ENCODE results near the gene WDR47. TPM values are rescaled to one million over a fixed set of nuclear protein-coding genes. Genes with fewer than 3 reads are reported as not detected.

WDR47 gene
- total and polyA plus RNA-seq, 2 of the 8 experiments (the other 6 are each of a cell fraction or from before 2014, with no cell fraction given), result 1.9 to 6.7 TPM

DNA sequence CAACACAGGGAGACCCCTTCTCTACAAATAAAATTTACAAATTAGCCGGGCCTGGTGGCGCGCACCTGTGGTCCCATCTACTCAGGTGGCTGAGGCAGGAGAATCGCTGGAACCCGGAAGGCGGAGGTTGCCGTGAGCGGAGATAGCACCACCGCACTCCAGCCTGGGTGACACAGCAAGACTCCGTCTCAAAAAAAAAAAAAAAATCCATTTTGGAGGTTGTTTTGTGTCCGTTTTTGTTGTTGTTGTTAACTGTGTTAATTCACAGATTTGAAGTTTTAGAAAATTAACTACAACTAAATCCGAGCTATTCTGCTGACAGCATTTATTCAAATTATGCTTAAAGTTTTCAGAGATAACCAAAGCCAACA is 79.2 kb downstream of the WDR47 start:
- H3K4me3 ChIP-seq (ENCODE audit: extremely low read depth in 1 of 4, insufficient read depth in 2 of 4, low read depth in 3 of 4, low read length in 4 of 4), result peak overlapping the region; percentile 77 to 91 (median 82)
- H4K8ac ChIP-seq (ENCODE audit: extremely low read depth, insufficient read depth, low read length), result peak overlapping the region; percentile 87
- H3K27me3 ChIP-seq (replicated peaks in 1 of 4; ENCODE audit: control insufficient read depth in 3 of 4, extremely low read depth in 1 of 4, insufficient read depth in 3 of 4, low read length in 3 of 4), result no peaks in the 10 kb centered on the region
- peak overlapping the region in 3 of 4 experiments; percentile 56 to 79 (median 76); a peak in 6 of 7 replicates for H3K9ac ChIP-seq (replicated peaks in 1 of 4; ENCODE audit: extremely low read depth in 1 of 4, low read depth in 3 of 4, low read length in 3 of 4)
- peak overlapping the region; percentile 83 for H4K5ac ChIP-seq (ENCODE audit: insufficient read length, low read depth, low read length)
- DNase-seq (ENCODE audit: low read depth in 1 of 2, low spot score in 2 of 2), result no peak
- H3K9me3 ChIP-seq (ENCODE audit: insufficient read depth in 2 of 2, low read depth in 1 of 2, low read length in 1 of 2), result no peaks in the 10 kb centered on the region
- 0 out of 2 replicates have a peak overlapping the region, but pooled peaks have one; percentile 81 for H2BK5ac ChIP-seq (ENCODE audit: low read depth, low read length)
- H2BK20ac ChIP-seq (ENCODE audit: low read length), result no peak overlapping the region
- peaks cover 4% of the 10 kb centered on the region; the same call in 1 of the 2 replicates for H3K79me1 ChIP-seq (ENCODE audit: low read depth, low read length)
- peaks cover 2% of the 10 kb centered on the region; the same call in 1 of the 2 replicates for H3K23me2 ChIP-seq (ENCODE audit: low read depth, low read length)
- H3K4me2 ChIP-seq (ENCODE audit: insufficient read depth in 1 of 2, low read depth in 2 of 2, low read length in 2 of 2), result peak overlapping the region; percentile 76 to 82
- H3K14ac ChIP-seq (ENCODE audit: insufficient read length), result no peak overlapping the region
- peak overlapping the region; percentile 30 for H3K56ac ChIP-seq (replicated peaks; ENCODE audit: insufficient read length, low read depth, low read length)
- no peak overlapping the region for H3K23ac ChIP-seq (ENCODE audit: insufficient read length)
- CTCF ChIA-PET (ENCODE audit: partially characterized antibody), result interaction anchor here (1.2 to 1.7 kb wide), 3 partner anchors 10 to 137 kb away, joined by 4 to 5 read pairs (median 4); no protein-coding TSS in a partner anchor
- POLR2A ChIA-PET (ENCODE audit: partially characterized antibody), result interaction anchor here (1.5 to 1.7 kb wide), 2 partner anchors 15 to 138 kb away, joined by 9 to 13 read pairs; no protein-coding TSS in a partner anchor
- H2BK12ac ChIP-seq (ENCODE audit: low read depth, low read length), result no peak overlapping the region
- H3K36me3 ChIP-seq (ENCODE audit: control insufficient read depth in 2 of 4, insufficient read depth in 4 of 4, low read length in 3 of 4), result peaks cover 0 to 6% (median 0%) of the 10 kb centered on the region in 4 experiments; a peak in 1 of 8 replicates
- no peak overlapping the region for H3K4ac ChIP-seq (replicated peaks; ENCODE audit: insufficient read length, low read depth, low read length)
- no peak overlapping the region; the same call in 1 of the 2 replicates for H2AFZ ChIP-seq (ENCODE audit: low read length)
- 0 out of 2 replicates have a peak overlapping the region, but pooled peaks have one; percentile 63 for H3K27ac ChIP-seq (ENCODE audit: low read depth, low read length)
- FAIRE-seq, result no peak
- H2AK5ac ChIP-seq (ENCODE audit: low read depth, low read length), result no peak overlapping the region
- no peak overlapping the region for H2BK15ac ChIP-seq (ENCODE audit: low read length)
- H2BK120ac ChIP-seq (replicated peaks; ENCODE audit: low read depth, low read length), result no peak overlapping the region
- no peak overlapping the region for H4K91ac ChIP-seq (replicated peaks; ENCODE audit: insufficient read length, low read length)
- H3K4me1 ChIP-seq (replicated peaks in 1 of 4; ENCODE audit: control insufficient read depth in 3 of 4, insufficient read depth in 4 of 4, low read length in 3 of 4), result no peaks in the 10 kb centered on the region; a peak in 2 of 7 replicates
- peaks cover 0 to 3% of the 10 kb centered on the region in 2 experiments for H4K20me1 ChIP-seq (replicated peaks in 1 of 2; ENCODE audit: control insufficient read depth in 1 of 2, insufficient read depth in 2 of 2, low read length in 2 of 2)
- peaks cover 0 to 25% of the 10 kb centered on the region in 2 experiments; a peak in 2 of 4 replicates for H3K79me2 ChIP-seq (ENCODE audit: control insufficient read depth in 1 of 2, insufficient read depth in 2 of 2, low read length in 2 of 2)
- 21% methylated on average over 11 of the region's 12 CpGs; no CpG with 5 or more reads in 1 of the 2 experiments for WGBS, 2 experiments (ENCODE audit: extremely low coverage in 1 of 2, insufficient coverage in 1 of 2, insufficient read length in 1 of 2, insufficient replicate concordance in 2 of 2, low coverage in 1 of 2, low lambda C conversion rate in 2 of 2, missing lambda C conversion rate in 1 of 2)
- H3K18ac ChIP-seq (ENCODE audit: extremely low read depth, low read length), result peak overlapping the region; percentile 83; the same call in 1 of the 2 replicates
- no peak for TF ChIP-seq NRF1 (IDR thresholded peaks at IDR 0.05; ENCODE audit: low read depth, low read length)
- no peak for TF ChIP-seq RNF2 (IDR thresholded peaks at IDR 0.05; ENCODE audit: borderline replicate concordance, low read depth, low read length, missing control alignments, poor library complexity, severe bottlenecking)
- no peak for TF ChIP-seq BACH1 (IDR thresholded peaks at IDR 0.05; ENCODE audit: low read length)
- TF ChIP-seq PHF8 (conservative IDR thresholded peaks at IDR 0.05; ENCODE audit: low read depth, low read length), result no peak
- TF ChIP-seq JUN (IDR thresholded peaks at IDR 0.05; ENCODE audit: low read depth, low read length), result no peak
- no peak for TF ChIP-seq CREB1 (IDR thresholded peaks at IDR 0.05)
- no peak for TF ChIP-seq CTBP2 (IDR thresholded peaks at IDR 0.05; ENCODE audit: borderline replicate concordance, insufficient read depth, insufficient read length, low read length)
- TF ChIP-seq GTF2F1 (IDR thresholded peaks at IDR 0.05; ENCODE audit: borderline replicate concordance, low read depth, low read length), result no peak
- TF ChIP-seq POU5F1 (IDR thresholded peaks at IDR 0.05; ENCODE audit: low read depth, low read length), result no peak
- TF ChIP-seq USF2 (IDR thresholded peaks at IDR 0.05; ENCODE audit: low read length), result no peak
- no peak for TF ChIP-seq BRCA1 (IDR thresholded peaks at IDR 0.05; ENCODE audit: low read depth, low read length)
- TF ChIP-seq SP1 (IDR thresholded peaks at IDR 0.05; ENCODE audit: low read depth, low read length), result no peak
